Activated naive CD4-positive, alpha-beta T cell treated with anti-CD3 and anti-CD28 coated beads, Interleukin-2, amount 50 U/mL, for 24 hours (primary cell): Measurements from ENCODE around the gene LHFPL2.

Experiments
- H3K27ac Mint-ChIP-seq: one replicate; pipeline ENCODE4 v1.8.0; 2021; ENCODE audit warnings: mild to moderate bottlenecking, mixed read lengths
- H3K27me3 Mint-ChIP-seq: one replicate; pipeline ENCODE4 v1.8.0; 2021; ENCODE audit warnings: mixed read lengths
- H3K36me3 Mint-ChIP-seq: one replicate; pipeline ENCODE4 v1.8.0; 2021; ENCODE audit warnings: mixed read lengths
- H3K4me1 Mint-ChIP-seq: one replicate; pipeline ENCODE4 v1.8.0; 2021; ENCODE audit warnings: mixed read lengths
- H3K4me3 Mint-ChIP-seq: one replicate; pipeline ENCODE4 v1.8.0; 2021; ENCODE audit warnings: mild to moderate bottlenecking, mixed read lengths
- H3K9me3 Mint-ChIP-seq: one replicate; pipeline ENCODE4 v1.8.0; 2021; ENCODE audit warnings: mixed read lengths

The LHFPL2 gene

DNA sequence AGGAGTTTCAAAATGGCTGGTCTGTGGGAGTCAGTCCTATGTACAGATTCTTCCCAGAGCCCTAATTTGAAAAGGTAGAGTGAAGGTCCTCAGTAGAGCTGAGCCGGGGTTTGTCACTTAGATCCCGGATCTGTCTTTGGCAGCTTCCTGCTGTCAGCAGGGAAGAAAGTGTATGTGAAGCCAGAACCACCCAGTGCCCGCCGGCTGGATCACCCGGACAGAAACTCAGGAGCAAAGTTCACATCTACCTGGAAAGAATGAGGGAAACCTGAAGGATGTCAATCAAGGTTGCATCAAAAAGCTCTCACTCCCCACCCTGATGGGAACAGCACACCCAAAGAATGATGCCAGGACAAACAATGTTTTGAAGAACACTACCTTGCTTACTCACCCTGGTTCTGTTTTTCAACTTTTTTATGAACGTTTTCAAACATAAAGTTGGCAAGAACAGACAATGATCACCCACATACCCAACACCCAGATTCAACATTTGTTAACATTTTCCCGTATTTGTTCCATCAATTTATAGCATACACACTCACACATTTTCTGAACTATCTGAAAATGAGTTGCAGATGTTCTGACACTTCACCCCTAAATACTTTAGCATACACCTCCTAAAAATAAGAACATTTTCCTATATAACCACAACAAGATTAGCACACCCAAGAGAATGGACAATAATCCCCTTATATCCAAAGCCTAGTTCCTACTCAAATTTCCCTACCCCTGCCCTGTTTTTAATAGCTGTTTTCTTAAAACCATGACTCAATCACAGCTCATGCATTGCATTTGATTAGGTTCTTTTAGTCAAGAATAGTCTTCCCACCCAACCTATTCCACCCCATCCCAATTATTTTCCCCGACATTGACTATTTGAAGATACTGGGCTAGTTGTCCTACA, 133.9 kb downstream of the LHFPL2 start:
- H3K4me1 Mint-ChIP-seq = peaks cover under 1% of the 10 kb centered on the region
- H3K36me3 Mint-ChIP-seq = no peaks in the 10 kb centered on the region
- H3K27me3 Mint-ChIP-seq = peaks cover 23% of the 10 kb centered on the region
- H3K9me3 Mint-ChIP-seq = no peaks in the 10 kb centered on the region
- H3K27ac Mint-ChIP-seq = no peak overlapping the region
- no peak overlapping the region for H3K4me3 Mint-ChIP-seq

DNA sequence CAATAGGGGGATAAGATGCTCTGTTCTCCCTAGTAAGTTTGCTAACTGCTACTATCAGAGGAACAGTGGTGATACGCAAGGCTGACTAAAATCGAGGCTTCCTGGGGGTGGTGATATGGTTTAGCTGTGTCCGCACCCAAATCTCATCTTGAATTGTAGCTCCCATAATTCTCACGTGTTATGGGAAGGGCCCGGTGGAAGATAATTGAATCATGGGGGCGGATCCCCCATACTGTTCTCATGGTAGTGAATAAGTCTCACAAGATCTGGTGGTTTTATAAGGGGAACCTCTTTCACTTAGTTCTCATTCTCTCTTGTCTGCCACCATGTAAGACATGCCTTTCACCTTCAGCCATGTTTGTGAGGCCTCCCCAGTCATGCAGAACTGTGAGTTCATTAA, 135.1 kb downstream of the LHFPL2 start:
- Mint-ChIP-seq H3K9me3 (no peaks in the 10 kb centered on the region), H3K4me1 (peaks cover 9% of the 10 kb centered on the region), H3K27me3 (peaks cover 30% of the 10 kb centered on the region), H3K4me3 (no peak overlapping the region), H3K36me3 (no peaks in the 10 kb centered on the region), H3K27ac (no peak overlapping the region)

DNA sequence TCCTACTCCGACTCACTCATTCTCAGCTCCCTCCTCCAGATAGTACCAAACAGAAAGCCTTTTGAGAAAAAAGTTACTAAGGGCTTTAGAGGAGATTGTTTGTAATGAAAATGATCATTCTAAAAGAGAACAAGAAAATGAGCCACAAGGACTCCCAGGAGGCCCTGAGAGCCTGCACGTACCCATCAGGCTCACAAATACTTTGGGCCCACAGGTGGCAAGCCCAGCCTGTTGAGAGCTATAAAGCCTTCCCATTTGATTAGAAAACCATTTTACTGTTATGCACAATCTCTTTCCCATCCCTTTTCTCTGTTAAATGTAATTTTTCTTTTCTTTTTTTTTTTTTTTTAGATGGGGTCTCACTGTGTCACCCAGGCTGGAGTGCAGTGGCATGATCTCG, 136.1 kb downstream of the LHFPL2 start:
- Mint-ChIP-seq H3K36me3 (no peaks in the 10 kb centered on the region), H3K9me3 (no peaks in the 10 kb centered on the region), H3K27ac (no peak overlapping the region), H3K27me3 (peaks cover 35% of the 10 kb centered on the region), H3K4me3 (no peak overlapping the region), H3K4me1 (peaks cover 9% of the 10 kb centered on the region)

DNA sequence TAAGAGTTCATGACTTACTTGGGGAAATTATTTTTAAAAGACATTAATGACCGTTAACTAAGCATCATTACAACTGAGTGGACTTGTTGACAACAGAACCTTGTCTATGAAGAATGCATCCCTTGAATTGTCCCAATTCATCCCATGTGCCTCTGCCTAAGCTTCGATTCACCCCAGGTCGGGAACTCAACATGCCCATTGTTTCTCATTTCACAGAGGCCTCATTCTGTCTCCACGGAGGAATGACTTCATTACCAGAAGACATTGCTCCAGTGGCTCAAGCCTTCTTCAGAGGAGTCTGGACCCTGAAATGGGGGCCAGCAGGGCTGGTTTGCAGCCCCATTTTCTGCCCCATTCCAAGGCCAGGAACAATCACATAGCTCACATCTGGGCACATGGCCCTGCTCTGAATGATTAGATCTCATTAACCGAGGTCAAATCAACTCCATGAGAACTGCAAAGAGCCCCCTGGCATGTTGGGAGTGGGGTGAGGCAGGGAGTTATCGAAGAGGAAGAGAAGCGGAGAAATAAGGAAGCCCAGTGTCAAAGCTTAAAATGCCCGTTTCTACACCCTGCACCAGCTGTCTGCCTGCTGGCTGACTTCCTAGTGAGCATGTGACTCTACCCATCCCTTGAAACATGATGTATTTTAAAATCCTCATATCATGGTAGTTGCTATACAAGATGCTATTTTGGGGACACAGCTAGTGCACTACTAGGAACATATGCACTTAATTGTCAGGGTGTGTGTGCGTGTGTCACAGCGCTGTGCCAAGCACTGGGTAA, 137.3 kb downstream of the LHFPL2 start:
- Mint-ChIP-seq H3K4me1 (peaks cover 9% of the 10 kb centered on the region), H3K36me3 (no peaks in the 10 kb centered on the region), H3K27me3 (peaks cover 33% of the 10 kb centered on the region), H3K9me3 (no peaks in the 10 kb centered on the region), H3K4me3 (no peak overlapping the region), H3K27ac (no peak overlapping the region)

DNA sequence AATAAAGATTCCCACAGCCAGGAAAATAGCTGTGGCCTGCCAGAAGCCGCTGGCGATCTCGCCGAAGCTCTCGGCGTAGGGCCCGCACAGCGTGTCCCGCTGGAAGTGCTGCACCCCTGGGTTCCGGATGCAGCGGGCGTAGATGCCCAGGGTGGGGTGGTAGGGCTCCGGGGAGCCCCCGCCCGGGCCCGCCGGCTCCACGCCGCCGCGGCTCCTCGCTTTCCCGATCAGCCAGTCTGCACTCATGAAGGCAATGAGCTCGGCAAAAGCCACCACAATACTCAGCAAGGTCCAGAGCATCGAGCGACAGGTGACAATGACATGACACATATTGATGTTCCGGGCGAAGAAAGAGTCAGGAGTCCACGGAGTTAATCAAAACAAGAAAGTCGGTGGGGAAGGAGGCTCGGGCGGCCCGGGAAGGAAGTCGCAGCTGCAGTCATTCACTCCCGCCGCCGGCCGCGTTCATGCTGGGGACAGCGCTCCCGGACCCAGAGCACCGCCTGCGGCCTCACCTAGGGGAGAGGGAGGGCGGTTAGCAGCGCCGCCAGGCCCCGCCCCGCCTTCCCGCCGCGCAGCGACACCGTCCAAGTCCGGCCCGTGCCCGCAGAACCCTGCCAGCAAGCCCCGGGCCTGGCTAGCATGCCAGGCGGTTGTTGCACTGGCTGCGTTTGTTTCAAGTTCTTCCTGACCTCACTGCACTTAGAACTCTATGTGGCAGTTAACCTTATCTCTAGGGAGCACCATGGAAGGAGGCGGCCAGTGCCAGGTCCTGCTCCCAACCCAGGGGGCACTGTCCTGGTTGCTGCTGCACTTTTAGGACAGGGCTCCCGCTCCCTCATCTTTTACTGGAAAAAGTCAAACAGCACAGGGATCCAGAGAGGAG, 138.4 kb downstream of the LHFPL2 start:
- Mint-ChIP-seq H3K4me3 (peak overlapping the region; percentile 80), H3K27me3 (peaks cover 37% of the 10 kb centered on the region), H3K36me3 (no peaks in the 10 kb centered on the region), H3K9me3 (no peaks in the 10 kb centered on the region), H3K4me1 (peaks cover 9% of the 10 kb centered on the region), H3K27ac (no peak overlapping the region)

- no peaks in the 10 kb centered on the region for H3K36me3 Mint-ChIP-seq
- H3K27ac Mint-ChIP-seq = no peak overlapping the region
- no peaks in the 10 kb centered on the region for H3K9me3 Mint-ChIP-seq
- peak overlapping the region; percentile 80 for H3K4me3 Mint-ChIP-seq
- peaks cover 9% of the 10 kb centered on the region for H3K4me1 Mint-ChIP-seq
- peaks cover 38% of the 10 kb centered on the region for H3K27me3 Mint-ChIP-seq
These were observed 139.3 kb downstream of the LHFPL2 start for GRCh38 chr5:78509145-78509865.

DNA sequence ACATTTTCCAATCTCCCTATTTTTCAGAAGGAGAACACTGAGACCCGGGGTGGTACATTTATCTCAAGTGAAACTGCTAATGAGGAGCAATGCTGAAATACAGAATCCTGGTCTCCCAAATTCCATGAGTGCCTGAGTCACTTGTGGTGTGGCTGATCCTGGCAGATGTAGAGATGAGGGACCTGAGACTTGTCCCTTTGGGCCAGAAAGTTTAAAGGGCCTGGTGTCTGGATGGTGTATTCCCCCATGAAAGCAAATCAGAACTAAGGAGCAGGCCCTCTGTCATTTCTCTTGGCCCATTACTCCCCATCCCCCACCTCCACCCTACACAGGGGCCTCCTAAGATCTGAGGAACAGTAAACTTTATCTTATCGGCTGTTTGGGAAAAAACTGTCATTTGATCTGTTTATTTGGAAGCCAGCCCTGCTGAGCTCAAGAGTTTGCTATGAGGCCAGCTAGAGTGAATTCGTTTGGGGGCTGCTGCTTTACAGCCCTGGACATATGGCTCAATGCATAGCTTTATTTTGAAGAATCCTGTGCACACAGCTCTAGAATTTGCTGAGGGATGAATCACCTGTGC, 140.3 kb downstream of the LHFPL2 start:
- peaks cover 9% of the 10 kb centered on the region for H3K4me1 Mint-ChIP-seq
- H3K4me3 Mint-ChIP-seq = no peak overlapping the region
- H3K36me3 Mint-ChIP-seq = no peaks in the 10 kb centered on the region
- H3K27me3 Mint-ChIP-seq = peaks cover 40% of the 10 kb centered on the region
- H3K27ac Mint-ChIP-seq = no peak overlapping the region
- H3K9me3 Mint-ChIP-seq = no peaks in the 10 kb centered on the region

GRCh38 chr5:78507531-78507930, 141.0 kb downstream of the LHFPL2 start:
- H3K9me3 Mint-ChIP-seq = no peaks in the 10 kb centered on the region
- H3K27me3 Mint-ChIP-seq = peaks cover 41% of the 10 kb centered on the region
- H3K4me3 Mint-ChIP-seq = no peak overlapping the region
- no peak overlapping the region for H3K27ac Mint-ChIP-seq
- no peaks in the 10 kb centered on the region for H3K36me3 Mint-ChIP-seq
- H3K4me1 Mint-ChIP-seq = peaks cover 9% of the 10 kb centered on the region

DNA sequence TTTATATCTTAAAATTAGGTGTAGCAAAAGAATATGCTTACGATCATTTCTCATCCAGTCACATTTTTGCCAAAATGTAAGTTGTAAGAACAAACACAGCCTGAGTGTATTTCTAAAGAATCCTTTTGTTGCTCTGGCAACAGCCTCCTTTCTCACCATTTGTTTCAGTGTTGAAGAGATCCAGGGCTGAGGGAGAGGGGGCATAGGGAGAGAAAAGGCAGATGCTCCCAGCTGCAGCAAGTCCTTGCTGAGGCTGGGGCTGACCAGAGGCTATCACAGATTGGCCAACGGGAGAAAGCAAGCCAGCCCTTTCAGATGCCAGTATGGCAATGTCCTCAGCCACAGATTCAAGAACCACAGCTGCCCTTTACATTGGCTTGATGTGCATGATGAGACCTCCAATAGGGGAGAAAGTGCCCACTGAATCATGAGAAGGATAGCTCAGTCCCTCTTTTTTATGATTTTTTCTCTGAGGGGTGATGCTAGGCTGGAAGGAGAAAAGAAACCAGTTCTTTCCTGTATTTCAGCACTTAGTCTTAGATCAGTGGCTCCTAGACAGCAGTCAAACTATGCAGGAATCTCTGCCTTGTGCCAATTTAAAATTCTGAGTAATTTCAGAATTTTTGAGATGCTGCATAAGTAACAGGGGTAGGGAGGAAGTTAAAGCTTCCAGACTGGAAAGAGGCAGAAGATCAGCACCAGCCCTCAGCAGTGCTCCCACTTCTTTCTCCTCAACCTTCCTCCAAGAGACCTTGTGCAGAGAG, 142.1 kb downstream of the LHFPL2 start:
- Mint-ChIP-seq H3K4me1 (peaks cover 9% of the 10 kb centered on the region), H3K9me3 (no peaks in the 10 kb centered on the region), H3K27me3 (peaks cover 45% of the 10 kb centered on the region), H3K36me3 (no peaks in the 10 kb centered on the region), H3K4me3 (no peak overlapping the region), H3K27ac (no peak overlapping the region)

- H3K27ac Mint-ChIP-seq = no peak overlapping the region
- no peak overlapping the region for H3K4me3 Mint-ChIP-seq
- peaks cover 9% of the 10 kb centered on the region for H3K4me1 Mint-ChIP-seq
- no peaks in the 10 kb centered on the region for H3K9me3 Mint-ChIP-seq
- H3K36me3 Mint-ChIP-seq = no peaks in the 10 kb centered on the region
- H3K27me3 Mint-ChIP-seq = peaks cover 43% of the 10 kb centered on the region
These were observed 142.7 kb downstream of the LHFPL2 start for GRCh38 chr5:78505860-78506259.

- no peaks in the 10 kb centered on the region for H3K36me3 Mint-ChIP-seq
- H3K9me3 Mint-ChIP-seq = no peaks in the 10 kb centered on the region
- no peak overlapping the region for H3K4me3 Mint-ChIP-seq
- H3K27ac Mint-ChIP-seq = no peak overlapping the region
- peaks cover 9% of the 10 kb centered on the region for H3K4me1 Mint-ChIP-seq
- H3K27me3 Mint-ChIP-seq = peaks cover 51% of the 10 kb centered on the region
These were observed 143.6 kb downstream of the LHFPL2 start for GRCh38 chr5:78504704-78505677.

GRCh38 chr5:78503958-78504653, 144.5 kb downstream of the LHFPL2 start:
- Mint-ChIP-seq H3K27ac (no peak overlapping the region), H3K4me1 (peaks cover 2% of the 10 kb centered on the region), H3K36me3 (no peaks in the 10 kb centered on the region), H3K27me3 (peaks cover 56% of the 10 kb centered on the region), H3K9me3 (no peaks in the 10 kb centered on the region), H3K4me3 (no peak overlapping the region)
